ENCODE results near the gene TBX20.

The TBX20 gene

GRCh38 chr7:35258868-35259522, 5.1 kb upstream of the TBX20 start:
- Mint-ChIP-seq H3K4me3 (no peak overlapping the region), H3K27me3 (peaks cover 52% of the 10 kb centered on the region), H3K9me3 (no peaks in the 10 kb centered on the region), H3K27ac (no peak overlapping the region), H3K4me1 (peaks cover 6% of the 10 kb centered on the region), H3K36me3 (peaks cover 1% of the 10 kb centered on the region)

GRCh38 chr7:35258125-35258867, 4.4 kb upstream of the TBX20 start:
- Mint-ChIP-seq H3K36me3 (peaks cover 1% of the 10 kb centered on the region), H3K9me3 (no peaks in the 10 kb centered on the region), H3K4me1 (peaks cover 9% of the 10 kb centered on the region), H3K4me3 (no peak overlapping the region), H3K27me3 (peaks cover 48% of the 10 kb centered on the region), H3K27ac (no peak overlapping the region)

- Mint-ChIP-seq H3K4me1 (peaks cover 12% of the 10 kb centered on the region), H3K27ac (no peak overlapping the region), H3K9me3 (no peaks in the 10 kb centered on the region), H3K36me3 (peaks cover 1% of the 10 kb centered on the region), H3K27me3 (peaks cover 51% of the 10 kb centered on the region), H3K4me3 (no peak overlapping the region)
Observed at GRCh38 chr7:35257251-35258124, 3.6 kb upstream of the TBX20 start.

GRCh38 chr7:35256256-35257175, 2.6 kb upstream of the TBX20 start:
- Mint-ChIP-seq H3K27ac (no peak overlapping the region), H3K9me3 (no peaks in the 10 kb centered on the region), H3K4me3 (no peak overlapping the region), H3K27me3 (peaks cover 60% of the 10 kb centered on the region), H3K36me3 (peaks cover 1% of the 10 kb centered on the region), H3K4me1 (peaks cover 12% of the 10 kb centered on the region)

- H3K9me3 Mint-ChIP-seq = no peaks in the 10 kb centered on the region
Observed at GRCh38 chr7:35255443-35256255, 1.7 kb upstream of the TBX20 start.

GRCh38 chr7:35254496-35255442, 869 bp upstream of the TBX20 start:
- Mint-ChIP-seq H3K36me3 (peaks cover 1% of the 10 kb centered on the region), H3K4me1 (peaks cover 18% of the 10 kb centered on the region), H3K4me3 (peak overlapping the region; percentile 26), H3K27ac (no peak overlapping the region), H3K9me3 (no peaks in the 10 kb centered on the region), H3K27me3 (peaks cover 59% of the 10 kb centered on the region)

More at GRCh38 chr7:35255443-35256255, 1.7 kb upstream of the TBX20 start:
- no peak overlapping the region for H3K4me3 Mint-ChIP-seq
- peaks cover 62% of the 10 kb centered on the region for H3K27me3 Mint-ChIP-seq
- H3K36me3 Mint-ChIP-seq = peaks cover 1% of the 10 kb centered on the region
- H3K27ac Mint-ChIP-seq = no peak overlapping the region
- H3K4me1 Mint-ChIP-seq = peaks cover 18% of the 10 kb centered on the region

- Mint-ChIP-seq H3K4me1 (peaks cover 13% of the 10 kb centered on the region), H3K4me3 (no peak overlapping the region), H3K27ac (no peak overlapping the region), H3K36me3 (peaks cover 1% of the 10 kb centered on the region), H3K9me3 (no peaks in the 10 kb centered on the region), H3K27me3 (peaks cover 57% of the 10 kb centered on the region)
Observed at GRCh38 chr7:35253460-35253709, 515 bp downstream of the TBX20 start.

GRCh38 chr7:35252612-35253459, 1.1 kb downstream of the TBX20 start:
- no peak overlapping the region for H3K27ac Mint-ChIP-seq
- no peak overlapping the region for H3K4me3 Mint-ChIP-seq
- H3K9me3 Mint-ChIP-seq = no peaks in the 10 kb centered on the region
- H3K27me3 Mint-ChIP-seq = peaks cover 58% of the 10 kb centered on the region
- H3K36me3 Mint-ChIP-seq = peaks cover 1% of the 10 kb centered on the region
- peaks cover 12% of the 10 kb centered on the region for H3K4me1 Mint-ChIP-seq

- Mint-ChIP-seq H3K4me3 (no peak overlapping the region), H3K9me3 (no peaks in the 10 kb centered on the region), H3K27me3 (peaks cover 63% of the 10 kb centered on the region), H3K36me3 (peaks cover 1% of the 10 kb centered on the region), H3K27ac (no peak overlapping the region), H3K4me1 (peaks cover 12% of the 10 kb centered on the region)
Observed at GRCh38 chr7:35251606-35252310, 2.1 kb downstream of the TBX20 start.

GRCh38 chr7:35250941-35251340, 3.0 kb downstream of the TBX20 start:
- H3K9me3 Mint-ChIP-seq = no peaks in the 10 kb centered on the region
- no peak overlapping the region for H3K27ac Mint-ChIP-seq
- H3K36me3 Mint-ChIP-seq = peaks cover 1% of the 10 kb centered on the region
- peaks cover 58% of the 10 kb centered on the region for H3K27me3 Mint-ChIP-seq
- no peak overlapping the region for H3K4me3 Mint-ChIP-seq
- peaks cover 12% of the 10 kb centered on the region for H3K4me1 Mint-ChIP-seq

GRCh38 chr7:35250452-35250851, 3.4 kb downstream of the TBX20 start:
- peaks cover 54% of the 10 kb centered on the region for H3K27me3 Mint-ChIP-seq
- no peaks in the 10 kb centered on the region for H3K9me3 Mint-ChIP-seq
- H3K4me3 Mint-ChIP-seq = no peak overlapping the region
- H3K36me3 Mint-ChIP-seq = peaks cover 1% of the 10 kb centered on the region
- peaks cover 12% of the 10 kb centered on the region for H3K4me1 Mint-ChIP-seq
- H3K27ac Mint-ChIP-seq = no peak overlapping the region

GRCh38 chr7:35249537-35249907, 4.4 kb downstream of the TBX20 start:
- no peak overlapping the region for H3K4me3 Mint-ChIP-seq
- H3K4me1 Mint-ChIP-seq = peaks cover 12% of the 10 kb centered on the region
- no peaks in the 10 kb centered on the region for H3K9me3 Mint-ChIP-seq
- no peak overlapping the region for H3K27ac Mint-ChIP-seq
- peaks cover 50% of the 10 kb centered on the region for H3K27me3 Mint-ChIP-seq
- H3K36me3 Mint-ChIP-seq = no peaks in the 10 kb centered on the region

All from activated naive CD4-positive, alpha-beta T cell treated with anti-CD3 and anti-CD28 coated beads, Interleukin-2, amount 50 U/mL, for 24 hours (primary cell).